Neural progenitor cell (in vitro differentiated cells): ENCODE data around the gene DLGAP3. TPM values are rescaled to one million over a fixed set of nuclear protein-coding genes. Genes with fewer than 3 reads are reported as not detected.

ENCODE experiments used
- DNase-seq: peaks from one replicate; pipeline ENCODE4 v3.0.0-alpha.2; 2016; ENCODE audit warnings: low spot score
- H2AFZ ChIP-seq: fragments of 200-600 bp; sonication (generic); replicated peaks from 2 replicates; pipeline ENCODE4 v1.6.1; 2016; ENCODE audit warnings: antibody characterized with exemption
- H3F3A ChIP-seq: fragments of 200-600 bp; sonication (generic); 2 replicates; pipeline ENCODE4 v1.6.1; 2016; ENCODE audit warnings: antibody characterized with exemption, low read depth
- H3K27ac ChIP-seq: fragments of 200-600 bp; sonication (generic); 2 replicates; pipeline ENCODE4 v1.5.1; 2016; ENCODE audit warnings: mild to moderate bottlenecking
- H3K27me3 ChIP-seq: fragments of 200-600 bp; sonication (generic); 2 replicates; pipeline ENCODE4 v1.6.1; 2016; ENCODE audit warnings: mild to moderate bottlenecking, moderate library complexity
- H3K36me3 ChIP-seq: fragments of 200-600 bp; sonication (generic); 2 replicates; pipeline ENCODE4 v1.5.1; 2016
- H3K4me1 ChIP-seq: fragments of 200-600 bp; sonication (generic); 2 replicates; pipeline ENCODE4 v1.6.1; 2016; ENCODE audit warnings: mixed run types
- H3K4me2 ChIP-seq: fragments of 200-600 bp; sonication (generic); 2 replicates; pipeline ENCODE4 v1.6.1; 2016
- H3K4me3 ChIP-seq: fragments of 200-600 bp; sonication (generic); 2 replicates; pipeline ENCODE4 v1.5.1; 2016
- H3K79me2 ChIP-seq: fragments of 200-600 bp; sonication (generic); 2 replicates; pipeline ENCODE4 v1.6.1; 2016; ENCODE audit warnings: low read depth
- H3K9ac ChIP-seq: fragments of 200-600 bp; sonication (generic); 2 replicates; pipeline ENCODE4 v1.6.1; 2016
- H3K9me3 ChIP-seq: fragments of 200-600 bp; sonication (generic); 2 replicates; pipeline ENCODE4 v1.5.1; 2016; ENCODE audit warnings: low read depth
- H4K20me1 ChIP-seq: fragments of 200-600 bp; sonication (generic); 2 replicates; pipeline ENCODE4 v1.6.1; 2016; ENCODE audit warnings: low read depth
- H3K27ac Mint-ChIP-seq: 3 replicates; pipeline ENCODE4 v1.8.0; 2021; ENCODE audit warnings: mixed read lengths
- H3K27me3 Mint-ChIP-seq: 2 replicates; pipeline ENCODE4 v1.8.0; 2022; ENCODE audit warnings: low read depth, mild to moderate bottlenecking, inconsistent platforms, moderate library complexity, mixed read lengths; ENCODE audit not compliant: insufficient read depth
- H3K36me3 Mint-ChIP-seq: 3 replicates; pipeline ENCODE4 v1.8.0; 2021; ENCODE audit warnings: mixed read lengths
- H3K4me1 Mint-ChIP-seq: 3 replicates; pipeline ENCODE4 v1.8.0; 2021; ENCODE audit warnings: mixed read lengths
- H3K4me3 Mint-ChIP-seq: 3 replicates; pipeline ENCODE4 v1.8.0; 2021; ENCODE audit warnings: mild to moderate bottlenecking, moderate library complexity, mixed read lengths
- H3K9me3 Mint-ChIP-seq: 3 replicates; pipeline ENCODE4 v1.8.0; 2020; ENCODE audit warnings: mixed read lengths
- CTCF ChIP-seq: fragments of 200-600 bp; sonication (generic); IDR thresholded peaks from 2 replicates; pipeline ENCODE4 v1.5.1; 2017; ENCODE audit warnings: antibody characterized with exemption, mild to moderate bottlenecking
- EZH2 ChIP-seq: fragments of 200-600 bp; sonication (generic); IDR thresholded peaks from 2 replicates; pipeline ENCODE4 v1.6.1; 2017; ENCODE audit warnings: antibody characterized with exemption, mild to moderate bottlenecking, moderate library complexity
- EZH2phosphoT487 ChIP-seq: fragments of 200-600 bp; sonication (generic); IDR thresholded peaks from 2 replicates; pipeline ENCODE4 v1.6.1; 2017; ENCODE audit warnings: antibody characterized with exemption
- total RNA-seq: library from RNA; depleted of rRNA; stranded (reverse); fragments of >200 nt; gene quantifications from 2 replicates; pipeline ENCODE4 v1.2.3, GENCODE V29; 2015; ENCODE audit warnings: low replicate concordance

DLGAP3 gene
- total RNA-seq, 1 donor from 2014 or later, result not detected

- Histone ChIP-seq H3K27ac (no peak overlapping the region), H3K9me3 (no peaks in the 10 kb centered on the region)
- peak overlapping the region; percentile 78 for H3K27ac Mint-ChIP-seq
These were observed 82.4 kb downstream of the DLGAP3 start for GRCh38 chr1:34847094-34847493.

GRCh38 chr1:34846265-34846664 is 83.2 kb downstream of the DLGAP3 start:
- Histone ChIP-seq H3K27ac (no peak overlapping the region), H3K4me3 (no peak overlapping the region), H2AFZ (no peak overlapping the region), H3K79me2 (no peaks in the 10 kb centered on the region), H3K4me1 (peaks cover 27% of the 10 kb centered on the region), H3K9me3 (no peaks in the 10 kb centered on the region), H3K4me2 (no peak overlapping the region), H3F3A (peaks cover 17% of the 10 kb centered on the region), H4K20me1 (peaks cover 77% of the 10 kb centered on the region), H3K9ac (no peak overlapping the region), H3K27me3 (no peaks in the 10 kb centered on the region), H3K36me3 (no peaks in the 10 kb centered on the region)
- H3K27ac Mint-ChIP-seq, result no peak overlapping the region
- H3K36me3 Mint-ChIP-seq, result peaks cover 15% of the 10 kb centered on the region
- TF ChIP-seq CTCF (no peak), EZH2 (no peak), EZH2phosphoT487 (no peak)
- H3K4me3 Mint-ChIP-seq, result no peak overlapping the region
- no peaks in the 10 kb centered on the region for H3K27me3 Mint-ChIP-seq
- H3K9me3 Mint-ChIP-seq, result no peaks in the 10 kb centered on the region
- DNase-seq, result no peak
- H3K4me1 Mint-ChIP-seq, result peaks cover 78% of the 10 kb centered on the region

More at GRCh38 chr1:34847094-34847493, 82.4 kb downstream of the DLGAP3 start:
- Mint-ChIP-seq H3K9me3 (no peaks in the 10 kb centered on the region), H3K4me3 (no peak overlapping the region), H3K27me3 (no peaks in the 10 kb centered on the region), H3K36me3 (peaks cover 15% of the 10 kb centered on the region), H3K4me1 (peaks cover 77% of the 10 kb centered on the region)
- DNase-seq, result no peak
- H3K27me3 ChIP-seq, result no peaks in the 10 kb centered on the region
- peaks cover 17% of the 10 kb centered on the region for H3F3A ChIP-seq
- no peaks in the 10 kb centered on the region for H3K36me3 ChIP-seq
- TF ChIP-seq EZH2phosphoT487, result no peak
- TF ChIP-seq EZH2, result no peak
- TF ChIP-seq CTCF, result no peak
- no peak overlapping the region for H3K9ac ChIP-seq
- no peak overlapping the region for H3K4me3 ChIP-seq
- H2AFZ ChIP-seq, result no peak overlapping the region
- peaks cover 78% of the 10 kb centered on the region for H4K20me1 ChIP-seq
- H3K4me2 ChIP-seq, result no peak overlapping the region
- peaks cover 27% of the 10 kb centered on the region for H3K4me1 ChIP-seq
- H3K79me2 ChIP-seq, result no peaks in the 10 kb centered on the region

- H3K4me3 ChIP-seq, result no peak overlapping the region
- Mint-ChIP-seq H3K4me3 (peak overlapping the region; percentile 31), H3K27ac (peak overlapping the region; percentile 98), H3K36me3 (peaks cover 15% of the 10 kb centered on the region), H3K4me1 (peaks cover 72% of the 10 kb centered on the region), H3K27me3 (no peaks in the 10 kb centered on the region), H3K9me3 (no peaks in the 10 kb centered on the region)
- H3K9me3 ChIP-seq, result no peaks in the 10 kb centered on the region
- TF ChIP-seq EZH2 (no peak), CTCF (no peak), EZH2phosphoT487 (no peak)
- H3K9ac ChIP-seq, result no peak overlapping the region
- H3F3A ChIP-seq, result peaks cover 17% of the 10 kb centered on the region
- H4K20me1 ChIP-seq, result peaks cover 71% of the 10 kb centered on the region
- peaks cover 27% of the 10 kb centered on the region for H3K4me1 ChIP-seq
- H3K79me2 ChIP-seq, result no peaks in the 10 kb centered on the region
- peak overlapping the region; percentile 55 for H3K4me2 ChIP-seq
- H3K27ac ChIP-seq, result no peak overlapping the region
- H2AFZ ChIP-seq, result no peak overlapping the region
- H3K36me3 ChIP-seq, result no peaks in the 10 kb centered on the region
- H3K27me3 ChIP-seq, result no peaks in the 10 kb centered on the region
- no peak for DNase-seq
These were observed 84.1 kb downstream of the DLGAP3 start for GRCh38 chr1:34845131-34845901.
